Cardiac muscle cell (in vitro differentiated cells and primary cell): ENCODE measurements around the gene LAMA3. TPM values are rescaled to one million over a fixed set of nuclear protein-coding genes. Genes with fewer than 3 reads are reported as not detected.

Experiments used
- DNase-seq, 2 donors: peaks; one replicate each; pipeline versions ENCODE4 v3.0.0 to v3.0.0-alpha.2; 2010 to 2017; ENCODE audit warnings: low read depth in 1 of 2, low spot score in 1 of 2
- H3K27ac ChIP-seq: fragments of 200-600 bp; sonication (generic); 2 replicates; pipeline ENCODE4 v1.5.1; 2016
- H3K27me3 ChIP-seq: fragments of 200-600 bp; sonication (generic); 2 replicates; pipeline ENCODE4 v1.6.0; 2016; ENCODE audit warnings: control low read depth
- H3K36me3 ChIP-seq: fragments of 200-600 bp; sonication (generic); 2 replicates; pipeline ENCODE4 v1.5.1; 2016; ENCODE audit warnings: control low read depth
- H3K4me1 ChIP-seq: fragments of 200-600 bp; sonication (generic); 2 replicates; pipeline ENCODE4 v1.8.1; 2017; ENCODE audit warnings: low read depth, mild to moderate bottlenecking, mixed run types
- H3K4me3 ChIP-seq: fragments of 200-600 bp; sonication (generic); 2 replicates; pipeline ENCODE4 v1.5.1; 2016; ENCODE audit warnings: mild to moderate bottlenecking
- H3K9me3 ChIP-seq: fragments of 200-600 bp; sonication (generic); 2 replicates; pipeline ENCODE4 v1.5.1; 2017; ENCODE audit warnings: low read depth, mild to moderate bottlenecking, control low read depth
- CTCF ChIP-seq: IDR thresholded peaks from 2 replicates; pipeline ENCODE4 v1.5.1; 2012; ENCODE audit warnings: low read depth, mild to moderate bottlenecking, low read length
- polyA plus RNA-seq: library from polyadenylated mRNA; unstranded; fragments of >200 nt; fragmentation: Nextera tagmentation; extraction: Ambion mirVana; gene quantifications from 2 replicates; pipeline ENCODE4 v1.2.1, GENCODE V29; 2016
- total RNA-seq: library from RNA; depleted of rRNA; stranded (reverse); fragments of >200 nt; gene quantifications from 2 replicates; pipeline ENCODE4 v1.2.3, GENCODE V29; 2016

LAMA3 gene
- total and polyA plus RNA-seq, 2 experiments from 2014 or later, result 0.18 TPM; not detected in 1

GRCh38 chr18:23951206-23951605 is 262.0 kb downstream of the LAMA3 start:
- H3K9me3 ChIP-seq, result no peaks in the 10 kb centered on the region
- no peaks in the 10 kb centered on the region for H3K27me3 ChIP-seq
- H3K36me3 ChIP-seq, result no peaks in the 10 kb centered on the region
- H3K27ac ChIP-seq, result no peak overlapping the region
- H3K4me3 ChIP-seq, result no peak overlapping the region
- DNase-seq, result no peak
- H3K4me1 ChIP-seq, result no peaks in the 10 kb centered on the region
- no peak for TF ChIP-seq CTCF

- no peak for DNase-seq
- Histone ChIP-seq H3K4me1 (no peaks in the 10 kb centered on the region), H3K9me3 (no peaks in the 10 kb centered on the region), H3K27ac (no peak overlapping the region), H3K27me3 (no peaks in the 10 kb centered on the region), H3K4me3 (no peak overlapping the region), H3K36me3 (no peaks in the 10 kb centered on the region)
- no peak for TF ChIP-seq CTCF
These were observed 264.7 kb downstream of the LAMA3 start for GRCh38 chr18:23953984-23954383.

GRCh38 chr18:23956483-23956882 is 267.2 kb downstream of the LAMA3 start:
- DNase-seq, result no peak
- no peaks in the 10 kb centered on the region for H3K9me3 ChIP-seq
- no peak for TF ChIP-seq CTCF
- H3K4me1 ChIP-seq, result no peaks in the 10 kb centered on the region
- H3K27me3 ChIP-seq, result no peaks in the 10 kb centered on the region
- no peaks in the 10 kb centered on the region for H3K36me3 ChIP-seq
- H3K4me3 ChIP-seq, result no peak overlapping the region
- H3K27ac ChIP-seq, result no peak overlapping the region

- TF ChIP-seq CTCF, result no peak
- no peaks in the 10 kb centered on the region for H3K9me3 ChIP-seq
- DNase-seq, result peak in 1 of 2 donors; percentile 51
These were observed 268.8 kb downstream of the LAMA3 start for GRCh38 chr18:23958036-23958435.

GRCh38 chr18:23963443-23964165 is 274.4 kb downstream of the LAMA3 start:
- DNase-seq, result peak in 1 of 2 donors; percentile 11
- no peak for TF ChIP-seq CTCF
- H3K9me3 ChIP-seq, result no peaks in the 10 kb centered on the region
- H3K4me3 ChIP-seq, result no peak overlapping the region
- no peaks in the 10 kb centered on the region for H3K36me3 ChIP-seq
- no peak overlapping the region for H3K27ac ChIP-seq
- no peaks in the 10 kb centered on the region for H3K27me3 ChIP-seq
- no peaks in the 10 kb centered on the region for H3K4me1 ChIP-seq

More at GRCh38 chr18:23958036-23958435, 268.8 kb downstream of the LAMA3 start:
- Histone ChIP-seq H3K4me3 (no peak overlapping the region), H3K27ac (no peak overlapping the region), H3K4me1 (no peaks in the 10 kb centered on the region), H3K36me3 (no peaks in the 10 kb centered on the region), H3K27me3 (no peaks in the 10 kb centered on the region)
